NCI-H524 treated with DMSO at 0.1 percent for 48 hours (cell line): ENCODE results near the gene TMED9.
"Not testable (repeated sequence)": the region's sequence is repeated elsewhere in the genome, so short reads cannot be mapped to it uniquely, and the experiment has no call there.

Source experiments
- DNase-seq: peaks from one replicate; lab custom pipeline; 2025; lab: John Stamatoyannopoulos, UW

Gene TMED9

GRCh38 chr5:177606071-177607051 is 14.4 kb downstream of the TMED9 start:
- DNase-seq = no peak

GRCh38 chr5:177607115-177607451 is 15.1 kb downstream of the TMED9 start:
- DNase-seq = no peak

GRCh38 chr5:177607452-177608192 is 15.6 kb downstream of the TMED9 start:
- no peak for DNase-seq

- DNase-seq = no peak
Observed at GRCh38 chr5:177608243-177609075, 16.5 kb downstream of the TMED9 start.

- DNase-seq = no peak
Observed at GRCh38 chr5:177609076-177610059, 17.4 kb downstream of the TMED9 start.

GRCh38 chr5:177610131-177610769 is 18.2 kb downstream of the TMED9 start:
- no peak for DNase-seq

GRCh38 chr5:177610770-177611445 is 18.9 kb downstream of the TMED9 start:
- no peak for DNase-seq

GRCh38 chr5:177611446-177612214 is 19.6 kb downstream of the TMED9 start:
- DNase-seq = no peak

- no peak for DNase-seq
Observed at GRCh38 chr5:177612215-177612673, 20.2 kb downstream of the TMED9 start.

GRCh38 chr5:177620560-177620959 is 28.6 kb downstream of the TMED9 start:
- DNase-seq = no peak

- DNase-seq = not testable (repeated sequence)
Observed at GRCh38 chr5:177624172-177624571, 32.2 kb downstream of the TMED9 start.

GRCh38 chr5:177630186-177630585 is 38.2 kb downstream of the TMED9 start:
- not testable (repeated sequence) for DNase-seq

GRCh38 chr5:177634912-177635311 is 42.9 kb downstream of the TMED9 start:
- not testable (repeated sequence) for DNase-seq

- not testable (repeated sequence) for DNase-seq
Observed at GRCh38 chr5:177645462-177645861, 53.5 kb downstream of the TMED9 start.
